ENCODE results near the gene PRKN. TPM values are rescaled to one million over a fixed set of nuclear protein-coding genes. Genes with fewer than 3 reads are reported as not detected.

PRKN gene
- total RNA-seq, 1 experiment from 2014 or later: not detected

- no peaks in the 10 kb centered on the region for H3K79me2 ChIP-seq (ENCODE audit: low read depth)
- no peaks in the 10 kb centered on the region for H3K9me3 ChIP-seq (ENCODE audit: insufficient read depth, low read depth)
- ChIA-PET POLR2A (ENCODE audit: unreplicated experiment) (no interaction called here), CTCF (no interaction called here)
- no peaks in the 10 kb centered on the region for H4K20me1 ChIP-seq (ENCODE audit: insufficient read depth)
- DNase-seq: no peak
- BruUV-seq (replicated peaks): no TSS peak
- H3K4me1 ChIP-seq (replicated peaks; ENCODE audit: insufficient read depth): no peaks in the 10 kb centered on the region
- H3K27me3 ChIP-seq (ENCODE audit: insufficient read depth, low read depth): peaks cover 6% of the 10 kb centered on the region; the same call in 1 of the 2 replicates
- no peaks in the 10 kb centered on the region for H3K9me2 ChIP-seq (ENCODE audit: insufficient read depth)
- H3K4me3 ChIP-seq: no peak overlapping the region
- intact Hi-C loops (cut with micrococcal nuclease; ENCODE audit: unreplicated experiment): no loop called here
- no peak overlapping the region for H3K27ac ChIP-seq
- no peak overlapping the region for H2AFZ ChIP-seq
- TF ChIP-seq CTCF (conservative IDR thresholded peaks at IDR 0.05) (no peak), EZH2 (IDR thresholded peaks at IDR 0.05; ENCODE audit: low read depth) (no peak)
- H3K36me3 ChIP-seq (ENCODE audit: low read depth): no peaks in the 10 kb centered on the region
- no peak overlapping the region for H3K4me2 ChIP-seq
- H3F3A ChIP-seq (ENCODE audit: insufficient read depth, low read depth): no peaks in the 10 kb centered on the region
Observed at GRCh38 chr6:162385980-162386379, 341.6 kb downstream of the PRKN start.

- CTCF ChIA-PET: no interaction called here
- no TSS peak for BruUV-seq (replicated peaks)
Observed at GRCh38 chr6:162379757-162380409, 347.7 kb downstream of the PRKN start.

GRCh38 chr6:162377735-162378134 lies 349.8 kb downstream of the PRKN start:
- Histone ChIP-seq H3F3A (ENCODE audit: insufficient read depth, low read depth) (no peaks in the 10 kb centered on the region), H3K9me3 (ENCODE audit: insufficient read depth, low read depth) (no peaks in the 10 kb centered on the region), H3K4me3 (no peak overlapping the region), H3K27me3 (ENCODE audit: insufficient read depth, low read depth) (no peaks in the 10 kb centered on the region), H3K27ac (no peak overlapping the region), H4K20me1 (ENCODE audit: insufficient read depth) (no peaks in the 10 kb centered on the region), H3K36me3 (ENCODE audit: low read depth) (no peaks in the 10 kb centered on the region), H3K9me2 (ENCODE audit: insufficient read depth) (no peaks in the 10 kb centered on the region), H3K79me2 (ENCODE audit: low read depth) (no peaks in the 10 kb centered on the region), H3K4me2 (no peak overlapping the region), H2AFZ (no peak overlapping the region), H3K4me1 (replicated peaks; ENCODE audit: insufficient read depth) (no peaks in the 10 kb centered on the region)
- CTCF ChIA-PET: no interaction called here
- TF ChIP-seq CTCF (conservative IDR thresholded peaks at IDR 0.05) (no peak), EZH2 (IDR thresholded peaks at IDR 0.05; ENCODE audit: low read depth) (no peak)
- POLR2A ChIA-PET (ENCODE audit: unreplicated experiment): no interaction called here
- DNase-seq: no peak
- intact Hi-C loops (cut with micrococcal nuclease; ENCODE audit: unreplicated experiment): no loop called here
- BruUV-seq (replicated peaks): no TSS peak

More at GRCh38 chr6:162379757-162380409, 347.7 kb downstream of the PRKN start:
- DNase-seq: no peak
- Histone ChIP-seq H3F3A (ENCODE audit: insufficient read depth, low read depth) (no peaks in the 10 kb centered on the region), H2AFZ (no peak overlapping the region), H3K79me2 (ENCODE audit: low read depth) (no peaks in the 10 kb centered on the region), H3K27me3 (ENCODE audit: insufficient read depth, low read depth) (peaks cover 3% of the 10 kb centered on the region; the same call in 1 of the 2 replicates), H3K36me3 (ENCODE audit: low read depth) (no peaks in the 10 kb centered on the region), H3K9me2 (ENCODE audit: insufficient read depth) (no peaks in the 10 kb centered on the region), H3K27ac (no peak overlapping the region), H3K4me1 (replicated peaks; ENCODE audit: insufficient read depth) (no peaks in the 10 kb centered on the region), H3K4me3 (no peak overlapping the region), H3K9me3 (ENCODE audit: insufficient read depth, low read depth) (no peaks in the 10 kb centered on the region), H3K4me2 (no peak overlapping the region), H4K20me1 (ENCODE audit: insufficient read depth) (no peaks in the 10 kb centered on the region)
- intact Hi-C loops (cut with micrococcal nuclease; ENCODE audit: unreplicated experiment): no loop called here
- POLR2A ChIA-PET (ENCODE audit: unreplicated experiment): no interaction called here
- TF ChIP-seq EZH2 (IDR thresholded peaks at IDR 0.05; ENCODE audit: low read depth): no peak
- no peak for TF ChIP-seq CTCF (conservative IDR thresholded peaks at IDR 0.05)
